GM19238 (cell line): Measurements from ENCODE around the gene CA9.

Experiments
- DNase-seq: peaks from one replicate; pipeline ENCODE4 v3.0.0; 2011; ENCODE audit warnings: low spot score; ENCODE audit not compliant: insufficient read length

The CA9 gene

GRCh38 chr9:35651956-35652828 lies 21.5 kb upstream of the CA9 start:
- no peak for DNase-seq

DNA sequence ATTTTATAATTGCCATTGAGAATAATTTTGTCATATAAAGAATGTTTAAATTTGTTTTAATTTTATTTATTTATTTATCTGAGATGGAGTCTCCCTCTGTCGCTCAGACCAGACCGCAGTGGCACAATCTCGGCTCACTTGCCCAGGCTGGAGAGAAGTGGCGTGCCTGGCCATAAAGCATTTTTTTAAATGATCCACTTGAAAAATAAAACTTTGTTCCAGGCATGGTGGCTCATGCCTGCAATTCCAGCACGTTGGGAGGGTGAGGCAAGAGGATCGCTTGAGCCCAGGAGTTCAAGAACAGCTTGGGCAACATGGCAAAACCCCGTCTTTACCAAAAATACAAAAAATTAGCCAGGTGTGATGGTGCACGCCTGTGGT lies 20.9 kb upstream of the CA9 start:
- DNase-seq = no peak

GRCh38 chr9:35653611-35654010 lies 20.1 kb upstream of the CA9 start:
- DNase-seq = no peak

DNA sequence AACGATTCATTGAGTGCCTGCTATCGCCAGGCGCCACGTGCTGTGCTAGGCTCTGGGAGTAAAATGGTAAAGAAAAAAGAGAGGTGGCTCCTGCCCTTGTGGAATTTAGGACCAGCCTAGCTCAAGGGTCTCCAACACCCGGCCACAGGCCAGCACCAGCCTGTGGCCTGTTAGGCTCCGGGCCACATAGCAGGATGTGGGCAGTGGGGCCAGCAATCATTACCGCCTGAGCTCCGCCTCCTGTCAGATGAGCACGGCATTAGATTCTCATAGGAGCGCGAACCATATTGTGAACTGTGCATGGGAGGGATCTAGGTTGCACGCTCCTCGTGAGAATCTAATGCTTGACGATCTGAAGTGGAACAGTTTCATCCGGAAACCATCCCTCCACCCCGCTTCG lies 17.4 kb upstream of the CA9 start:
- DNase-seq = no peak

- no peak for DNase-seq
These were observed 16.7 kb upstream of the CA9 start for GRCh38 chr9:35656831-35657545.

GRCh38 chr9:35657546-35658136 lies 16.1 kb upstream of the CA9 start, which contains the start of gene RMRP:
Gene RMRP, minus strand, starts transcription at chr9:35658019.
- DNase-seq = peak; percentile 92

GRCh38 chr9:35658137-35658967 lies 15.4 kb upstream of the CA9 start, which contains the start of gene CCDC107:
Gene CCDC107, plus strand, starts transcription at chr9:35658292. Its CDS starts 88 bp downstream, at chr9:35658380.
- peak; percentile 86 for DNase-seq

GRCh38 chr9:35658968-35659220 lies 14.8 kb upstream of the CA9 start:
- DNase-seq = no peak

GRCh38 chr9:35659340-35659739 lies 14.4 kb upstream of the CA9 start:
- DNase-seq = no peak

DNA sequence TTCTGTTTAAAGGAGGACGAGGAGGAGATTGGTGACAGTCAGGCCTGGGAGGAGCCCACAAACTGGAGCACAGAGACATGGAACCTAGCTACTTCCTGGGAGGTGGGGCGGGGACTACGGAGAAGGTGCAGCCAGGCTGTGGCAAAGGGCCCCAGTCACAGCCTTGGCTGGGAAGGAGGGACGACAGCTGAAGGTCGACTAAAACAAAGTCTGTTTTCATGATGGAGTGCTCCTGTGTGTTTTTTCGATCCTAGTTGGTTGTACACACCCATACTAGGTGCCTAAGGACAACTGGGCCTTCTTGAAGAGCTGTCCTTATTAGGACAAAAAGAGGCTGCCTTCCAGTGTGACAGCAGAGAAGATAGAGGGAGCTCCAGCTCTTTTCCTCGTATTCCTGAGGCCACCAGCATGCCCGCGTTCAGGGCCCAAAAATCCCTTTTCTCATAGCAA lies 12.7 kb upstream of the CA9 start:
- DNase-seq = no peak

DNA sequence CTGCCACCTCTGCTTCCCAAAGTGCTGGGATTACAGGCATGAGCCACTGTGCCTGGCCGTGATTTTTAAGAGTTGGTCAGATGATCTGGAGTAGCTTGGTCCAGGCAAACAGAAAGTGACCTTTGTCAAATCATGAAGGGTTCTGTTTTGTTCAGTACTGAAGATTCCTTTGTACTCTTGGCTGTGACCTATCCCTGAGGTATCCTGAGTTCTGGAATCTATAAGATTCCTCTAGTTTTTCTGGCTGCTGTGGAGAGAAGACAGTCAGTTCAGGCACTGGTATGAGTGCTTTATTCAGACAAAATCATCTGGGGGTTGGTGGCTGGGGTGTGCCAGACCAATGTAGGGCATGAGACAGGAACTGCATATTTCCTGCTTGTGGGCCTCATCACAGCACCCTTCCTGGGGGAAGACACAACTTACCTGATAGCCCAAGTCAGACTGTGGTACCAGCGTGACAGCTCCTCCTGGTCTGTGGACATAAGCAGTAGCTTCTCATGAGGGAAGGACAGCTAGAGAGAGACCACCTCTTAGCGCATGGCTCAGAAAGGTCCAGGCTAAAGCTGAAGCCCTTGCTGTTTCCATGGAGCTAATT lies 11.9 kb upstream of the CA9 start:
- DNase-seq = no peak

DNA sequence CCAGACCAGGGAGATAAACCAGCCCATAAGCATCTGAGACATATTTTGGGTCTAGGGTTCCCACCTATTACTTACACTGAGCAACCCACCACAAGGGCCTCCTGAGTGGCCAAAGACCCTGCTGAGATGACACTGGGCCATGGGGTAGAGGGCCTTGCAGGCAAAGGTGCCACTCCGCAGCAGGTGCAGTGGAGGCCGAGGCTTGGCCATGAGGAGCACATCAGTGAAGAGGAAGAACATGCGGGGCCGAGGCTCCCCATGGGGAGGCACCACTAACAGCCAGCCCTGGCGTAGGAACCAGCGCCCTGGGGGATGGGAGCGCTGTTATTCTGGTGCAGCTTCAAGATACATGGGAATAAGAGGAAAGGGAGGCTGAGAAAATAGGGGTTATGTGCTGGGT lies 11.3 kb upstream of the CA9 start:
- no peak for DNase-seq

DNA sequence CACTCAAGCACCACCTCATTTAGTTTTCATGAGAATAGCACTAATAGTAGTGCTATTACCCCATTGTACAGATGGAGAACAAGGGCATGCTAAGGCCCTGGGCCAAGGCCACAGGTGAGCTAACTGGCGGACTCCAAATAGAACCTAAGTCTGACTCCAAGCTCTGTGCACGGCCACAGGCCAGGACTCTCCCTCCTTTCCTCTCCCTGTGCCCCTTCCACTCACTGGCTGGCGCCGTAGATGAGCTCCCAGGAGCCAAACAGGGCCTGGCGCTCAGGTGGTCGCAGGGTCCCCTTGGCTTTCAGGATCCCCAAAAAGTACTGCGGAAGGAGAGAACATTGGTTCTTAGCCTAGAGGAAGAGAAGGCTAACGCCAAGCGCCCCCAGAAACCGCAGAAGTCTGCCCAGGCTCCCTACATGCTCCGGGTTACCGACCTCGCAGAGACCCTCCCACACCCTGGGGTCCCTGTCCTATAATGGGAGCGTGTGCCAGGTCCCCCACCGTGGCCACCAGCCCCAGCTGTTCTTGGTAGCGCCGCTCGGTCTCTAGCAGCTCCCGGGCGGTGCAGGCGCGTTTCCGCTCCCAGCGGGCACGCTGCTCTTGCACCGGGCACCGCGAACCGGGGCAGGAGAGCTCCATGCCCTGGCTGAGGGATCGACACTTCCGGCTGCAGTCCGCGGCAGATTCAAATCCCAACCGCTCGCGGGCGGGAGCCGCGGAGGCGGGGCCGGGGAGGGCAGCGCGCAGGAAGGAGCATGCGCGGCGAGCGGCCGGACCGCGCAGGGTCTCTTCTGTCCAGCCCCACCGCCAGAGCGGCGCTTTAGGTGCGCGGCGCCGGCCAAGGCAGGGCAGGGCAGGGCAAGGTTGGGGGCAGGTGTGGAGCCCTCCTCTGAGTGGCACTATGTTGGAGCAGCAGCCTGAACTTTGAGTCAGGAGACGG lies 8.9 kb upstream of the CA9 start, which contains the start of gene ARHGEF39:
TSS of gene ARHGEF39 (minus strand) at position 665 of the 940 bp plus-strand sequence. CDS start at position 639, 26 bp downstream.
- peak; percentile 90 for DNase-seq

GRCh38 chr9:35665471-35665818 lies 8.3 kb upstream of the CA9 start:
- DNase-seq = no peak

DNA sequence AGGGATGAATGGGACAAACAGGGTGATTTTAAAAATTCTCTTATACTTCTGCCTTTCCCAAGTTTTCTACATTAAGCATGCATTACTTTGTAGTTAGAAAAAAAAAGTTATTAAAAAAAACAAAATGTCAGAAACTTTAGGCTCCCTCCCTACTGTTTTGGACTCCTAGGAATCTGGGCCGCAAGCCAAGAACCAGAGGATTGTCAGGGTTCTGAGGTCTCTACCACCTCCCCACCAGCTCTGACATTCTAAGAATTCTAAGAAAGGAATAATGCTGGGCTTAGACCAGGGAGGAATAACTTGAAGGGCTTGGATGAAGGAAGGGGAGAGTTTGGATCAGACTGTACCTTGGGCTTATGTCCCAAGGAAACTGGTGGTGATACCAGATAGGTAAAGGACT lies 7.7 kb upstream of the CA9 start:
- DNase-seq = no peak

DNA sequence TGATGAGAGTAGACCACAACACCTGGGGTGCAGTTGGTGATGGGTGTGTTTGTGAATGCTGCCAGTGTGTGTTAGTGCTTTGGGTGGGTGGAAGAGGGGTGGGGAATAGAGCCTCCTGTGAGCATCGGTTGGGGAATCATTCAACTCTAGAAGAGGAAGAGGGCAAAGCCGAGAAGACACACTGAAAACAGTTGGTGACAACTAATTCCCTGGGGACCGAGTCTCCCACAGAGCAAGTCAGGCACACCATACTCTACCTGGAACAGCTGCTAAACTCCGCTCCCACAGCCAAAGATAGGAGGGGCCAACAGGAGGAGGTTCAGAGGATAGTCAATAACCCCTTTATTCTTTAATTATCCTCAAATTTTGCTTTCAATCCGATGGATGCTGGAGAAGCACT lies 7.2 kb upstream of the CA9 start:
- no peak for DNase-seq

- DNase-seq = no peak
These were observed 5.8 kb upstream of the CA9 start for GRCh38 chr9:35667939-35668338.

DNA sequence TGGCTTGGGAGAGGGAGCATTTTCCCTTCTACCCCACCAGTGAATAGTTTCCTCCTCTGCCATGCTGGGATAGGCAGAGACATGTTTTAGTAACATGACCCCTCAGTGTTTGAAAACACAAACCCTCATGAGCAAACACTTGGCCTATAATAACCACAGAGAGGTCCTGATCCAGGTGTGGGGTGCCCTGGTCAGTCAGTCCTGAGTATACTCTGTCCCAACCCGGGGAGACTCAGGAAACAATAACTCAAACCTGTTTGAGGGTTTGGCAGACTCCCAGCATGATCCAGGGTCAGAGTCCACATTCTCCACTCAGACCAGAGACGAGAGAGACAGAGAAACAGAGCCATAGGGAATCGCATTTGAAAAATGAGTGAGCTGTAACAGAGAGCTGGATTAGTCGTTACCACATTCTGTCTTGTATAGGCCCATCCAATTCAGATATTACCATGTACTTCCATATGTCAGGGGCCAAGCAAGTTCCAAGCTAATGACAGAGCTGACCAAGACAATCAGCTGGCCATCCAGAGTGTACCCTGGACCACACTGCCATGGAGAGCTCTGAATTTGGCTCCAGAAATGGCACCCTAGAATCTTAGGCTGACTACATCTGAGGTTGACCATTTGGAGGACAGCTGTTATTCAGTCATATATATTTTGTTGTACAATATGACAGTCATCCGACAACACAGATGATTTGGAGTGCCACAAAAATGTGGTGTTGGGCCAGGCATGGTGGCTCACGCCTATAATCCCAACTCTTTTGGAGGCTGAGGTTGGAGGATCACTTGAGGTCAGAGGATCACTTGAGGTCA lies 4.2 kb upstream of the CA9 start:
- no peak for DNase-seq

DNA sequence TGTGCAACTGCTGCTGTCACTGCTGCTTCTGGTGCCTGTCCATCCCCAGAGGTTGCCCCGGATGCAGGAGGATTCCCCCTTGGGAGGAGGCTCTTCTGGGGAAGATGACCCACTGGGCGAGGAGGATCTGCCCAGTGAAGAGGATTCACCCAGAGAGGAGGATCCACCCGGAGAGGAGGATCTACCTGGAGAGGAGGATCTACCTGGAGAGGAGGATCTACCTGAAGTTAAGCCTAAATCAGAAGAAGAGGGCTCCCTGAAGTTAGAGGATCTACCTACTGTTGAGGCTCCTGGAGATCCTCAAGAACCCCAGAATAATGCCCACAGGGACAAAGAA lies 265 bp downstream of the CA9 start:
- DNase-seq = no peak
